CD4-positive, alpha-beta T cell (primary cell): ENCODE data around the gene TLR4. TPM values are rescaled to one million over a fixed set of nuclear protein-coding genes. Genes with fewer than 3 reads are reported as not detected.
A peak's percentile ranks its signal among the peaks of the same experiment; 100 is the strongest.

Experiments used
- ATAC-seq: fragments of 200-7000 bp; cut with Tn5 transposase; one replicate; pipeline ENCODE4 v1.10.0; 2022; ENCODE audit warnings: mild to moderate bottlenecking; ENCODE audit not compliant: poor library complexity
- CTCF ChIA-PET: fragments of 350-600 bp; sonication (Branson Sonifier 250); formaldehyde crosslinking; loops from one replicate; lab custom pipeline; 2021; ENCODE audit warnings: antibody characterized with exemption, inconsistent platforms; lab: Charles Lee
- POLR2A ChIA-PET: fragments of 350-600 bp; sonication (Branson Sonifier 250); formaldehyde crosslinking; loops from one replicate; lab custom pipeline; 2021; ENCODE audit warnings: antibody characterized with exemption, inconsistent platforms; lab: Charles Lee
- DNase-seq, 14 experiments: peaks; one replicate each; pipeline ENCODE4 v3.0.0-alpha.2; 2013 to 2020; ENCODE audit warnings: mixed read lengths in 2 of 14
- H3K27ac ChIP-seq, 2 donors: one replicate each; pipeline versions ENCODE4 v1.5.1 to v1.7.0; 2013; ENCODE audit warnings: low read length in 2 of 2, low read depth in 1 of 2, mild to moderate bottlenecking in 1 of 2
- H3K27me3 ChIP-seq, 2 experiments: 1 replicate in 1 of 2; 2 replicates in 1 of 2; pipeline versions ENCODE4 v1.6.1 to v1.7.0; 2013; ENCODE audit warnings: low read length in 2 of 2, control low read depth in 1 of 2, mild to moderate bottlenecking in 1 of 2, moderate library complexity in 1 of 2; ENCODE audit not compliant: insufficient read depth in 2 of 2, control insufficient read depth in 1 of 2
- H3K36me3 ChIP-seq: one replicate; pipeline ENCODE4 v1.6.1; 2013; ENCODE audit warnings: low read length, control low read depth; ENCODE audit not compliant: insufficient read depth
- H3K4me1 ChIP-seq: one replicate; pipeline ENCODE4 v1.6.1; 2013; ENCODE audit warnings: low read length, control low read depth; ENCODE audit not compliant: insufficient read depth
- H3K4me3 ChIP-seq: one replicate; pipeline ENCODE4 v1.5.1; 2013; ENCODE audit warnings: mild to moderate bottlenecking, low read length, moderate library complexity
- H3K9me3 ChIP-seq, 2 experiments: 1 replicate in 1 of 2; 2 replicates in 1 of 2; pipeline versions ENCODE4 v1.6.1 to v1.7.0; 2013; ENCODE audit warnings: low read length in 2 of 2, mild to moderate bottlenecking in 2 of 2, control low read depth in 1 of 2, moderate library complexity in 1 of 2; ENCODE audit not compliant: control insufficient read depth in 1 of 2, insufficient read depth in 1 of 2
- H3K27ac Mint-ChIP-seq: one replicate; pipeline ENCODE4 v1.8.0; 2020; ENCODE audit warnings: mixed read lengths
- H3K27me3 Mint-ChIP-seq: one replicate; pipeline ENCODE4 v1.8.0; 2021; ENCODE audit warnings: mixed read lengths
- H3K36me3 Mint-ChIP-seq: one replicate; pipeline ENCODE4 v1.8.0; 2021; ENCODE audit warnings: low read depth, mixed read lengths
- H3K4me1 Mint-ChIP-seq: one replicate; pipeline ENCODE4 v1.8.0; 2021; ENCODE audit warnings: low read depth, mixed read lengths
- H3K4me3 Mint-ChIP-seq: one replicate; pipeline ENCODE4 v1.8.0; 2020; ENCODE audit warnings: mild to moderate bottlenecking, mixed read lengths
- H3K9me3 Mint-ChIP-seq: one replicate; pipeline ENCODE4 v1.8.0; 2020; ENCODE audit warnings: mixed read lengths
- intact Hi-C, 2 experiments: fragments of 100-400 bp; cut with DNase I in 1 of 2; cut with micrococcal nuclease in 1 of 2; formaldehyde crosslinking; loops; one replicate each; pipeline versions ENCODE4 v1.15.1 to v1.9.0; 2023 to 2025; cut with DNase I, micrococcal nuclease
- total RNA-seq, 174 experiments: library from RNA in 2 of 174; stranded (reverse) in 2 of 174; gene quantifications; one replicate each; pipeline ENCODE4 v1.2.3 and lab custom pipeline; 2021 to 2026
- TF ChIP-seq, protein P1 (sequence below): fragments of 200-600 bp; IDR thresholded peaks from one replicate; pipeline ENCODE4 v1.8.0; 2022; ENCODE audit warnings: antibody characterized with exemption, mild to moderate bottlenecking

The TLR4 gene
- total RNA-seq, 2 experiments from 2014 or later: 0.34 to 0.44 TPM

DNA sequence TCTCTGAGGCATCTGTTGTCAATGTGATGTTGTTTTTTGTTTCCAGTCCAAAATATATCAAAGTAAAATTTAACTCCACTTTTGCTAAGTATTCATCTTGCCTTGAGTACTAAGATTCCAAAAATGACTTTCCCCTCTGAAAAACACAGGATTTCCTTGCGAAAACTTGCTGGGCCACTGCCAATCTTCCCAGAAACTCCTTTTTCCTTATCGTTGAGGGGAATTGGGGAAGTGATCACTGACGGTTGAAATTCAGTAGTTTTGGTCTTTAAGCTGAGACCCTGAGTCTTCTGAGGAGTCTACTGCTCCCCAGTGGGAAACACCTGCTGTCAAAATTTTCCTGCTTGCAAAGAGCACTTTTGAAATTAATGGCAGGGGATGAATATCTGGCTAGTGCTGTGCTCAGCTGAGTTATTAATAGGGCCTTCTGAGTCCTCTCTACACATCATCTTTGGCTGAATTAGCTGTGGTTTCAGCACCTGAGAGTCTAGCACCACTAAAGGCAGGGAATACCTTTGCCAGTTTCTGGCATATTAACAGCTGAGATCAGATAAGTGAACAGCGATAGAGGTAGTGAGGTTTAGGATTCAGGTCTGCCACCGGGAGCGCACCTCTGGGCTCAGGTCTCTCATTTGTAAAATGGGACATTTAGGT lies 18.0 kb downstream of the TLR4 start:
- H3K4me1 Mint-ChIP-seq: no peaks in the 10 kb centered on the region
- no peak for DNase-seq
- ChIA-PET POLR2A (no interaction called here), CTCF (no interaction called here)
- no peaks in the 10 kb centered on the region for H3K9me3 Mint-ChIP-seq
- H3K4me1 ChIP-seq: no peaks in the 10 kb centered on the region
- H3K27ac Mint-ChIP-seq: no peak overlapping the region
- H3K4me3 ChIP-seq: no peak overlapping the region
- no peaks in the 10 kb centered on the region for H3K27me3 ChIP-seq
- no peak overlapping the region for H3K27ac ChIP-seq
- TF ChIP-seq, protein P1, sequence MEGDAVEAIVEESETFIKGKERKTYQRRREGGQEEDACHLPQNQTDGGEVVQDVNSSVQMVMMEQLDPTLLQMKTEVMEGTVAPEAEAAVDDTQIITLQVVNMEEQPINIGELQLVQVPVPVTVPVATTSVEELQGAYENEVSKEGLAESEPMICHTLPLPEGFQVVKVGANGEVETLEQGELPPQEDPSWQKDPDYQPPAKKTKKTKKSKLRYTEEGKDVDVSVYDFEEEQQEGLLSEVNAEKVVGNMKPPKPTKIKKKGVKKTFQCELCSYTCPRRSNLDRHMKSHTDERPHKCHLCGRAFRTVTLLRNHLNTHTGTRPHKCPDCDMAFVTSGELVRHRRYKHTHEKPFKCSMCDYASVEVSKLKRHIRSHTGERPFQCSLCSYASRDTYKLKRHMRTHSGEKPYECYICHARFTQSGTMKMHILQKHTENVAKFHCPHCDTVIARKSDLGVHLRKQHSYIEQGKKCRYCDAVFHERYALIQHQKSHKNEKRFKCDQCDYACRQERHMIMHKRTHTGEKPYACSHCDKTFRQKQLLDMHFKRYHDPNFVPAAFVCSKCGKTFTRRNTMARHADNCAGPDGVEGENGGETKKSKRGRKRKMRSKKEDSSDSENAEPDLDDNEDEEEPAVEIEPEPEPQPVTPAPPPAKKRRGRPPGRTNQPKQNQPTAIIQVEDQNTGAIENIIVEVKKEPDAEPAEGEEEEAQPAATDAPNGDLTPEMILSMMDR: no peak
- no peak overlapping the region for H3K4me3 Mint-ChIP-seq
- no peaks in the 10 kb centered on the region for H3K27me3 Mint-ChIP-seq
- ATAC-seq: no peak
- H3K36me3 Mint-ChIP-seq: no peaks in the 10 kb centered on the region
- intact Hi-C loops: no loop called here
- H3K36me3 ChIP-seq: no peaks in the 10 kb centered on the region
- no peaks in the 10 kb centered on the region for H3K9me3 ChIP-seq

DNA sequence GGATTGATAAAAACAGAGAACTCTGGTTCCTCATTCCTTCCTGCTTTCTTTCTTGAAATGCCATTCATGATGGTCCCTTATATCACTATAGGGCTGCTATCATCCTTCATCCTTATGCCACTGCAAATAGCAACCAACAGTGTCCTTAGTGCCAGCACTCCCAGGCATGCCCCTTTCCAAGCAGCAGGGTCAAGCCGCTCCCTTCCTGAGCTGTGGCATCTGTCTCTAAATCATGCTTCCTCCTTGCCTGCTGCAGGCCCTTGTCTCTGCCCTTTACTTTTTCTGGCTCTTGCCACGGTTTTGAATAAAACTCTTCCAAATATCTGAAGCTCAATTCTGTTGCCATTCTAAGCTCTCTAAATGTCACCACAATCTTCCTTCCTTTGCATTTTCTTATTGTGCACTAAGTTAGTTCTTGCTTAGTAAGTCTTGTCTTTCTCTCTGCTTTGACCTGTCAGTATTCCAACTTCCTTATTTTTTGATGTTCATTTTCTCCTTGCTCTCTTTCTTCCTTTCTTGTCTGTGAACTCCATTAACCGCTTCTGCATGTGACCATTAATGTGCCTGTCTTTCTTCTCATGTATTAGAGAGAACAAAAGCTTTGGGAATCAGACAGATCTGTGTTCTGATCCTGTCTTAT lies 19.9 kb downstream of the TLR4 start:
- ATAC-seq (no peak), DNase-seq (no peak)
- Histone ChIP-seq H3K4me1 (no peaks in the 10 kb centered on the region), H3K9me3 (no peaks in the 10 kb centered on the region), H3K4me3 (no peak overlapping the region), H3K36me3 (no peaks in the 10 kb centered on the region), H3K27ac (no peak overlapping the region), H3K27me3 (no peaks in the 10 kb centered on the region)
- Mint-ChIP-seq H3K4me1 (no peaks in the 10 kb centered on the region), H3K9me3 (no peaks in the 10 kb centered on the region), H3K4me3 (no peak overlapping the region), H3K36me3 (no peaks in the 10 kb centered on the region), H3K27me3 (no peaks in the 10 kb centered on the region), H3K27ac (no peak overlapping the region)
- CTCF ChIA-PET: no interaction called here
- POLR2A ChIA-PET: no interaction called here
- intact Hi-C loops: no loop called here
- TF ChIP-seq, protein P1: no peak

DNA sequence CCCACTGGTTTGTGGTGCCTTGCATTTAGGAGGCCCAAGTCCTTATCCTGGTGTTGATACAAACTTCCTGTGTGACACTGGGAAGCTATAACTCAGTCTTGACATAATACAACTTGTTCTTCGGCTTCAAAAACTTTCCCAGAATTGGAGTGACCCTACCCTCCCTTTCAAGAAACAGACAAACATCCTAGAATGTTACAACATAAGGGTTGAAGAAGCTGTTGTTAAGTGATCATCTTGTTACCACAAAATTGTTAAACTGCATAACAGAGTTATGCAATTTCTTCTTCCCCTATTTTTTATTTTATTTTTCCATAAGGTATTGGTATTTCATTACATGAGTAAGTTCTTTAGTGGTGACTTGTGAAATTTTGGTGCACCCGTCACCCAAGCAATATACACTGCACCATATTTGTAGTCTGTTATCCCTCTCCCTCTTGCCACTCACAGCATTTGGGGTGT lies 21.3 kb downstream of the TLR4 start:
- H3K27me3 ChIP-seq: no peaks in the 10 kb centered on the region
- no peaks in the 10 kb centered on the region for H3K9me3 Mint-ChIP-seq
- peak in 2 of 14 experiments; percentile 12 to 23 for DNase-seq
- TF ChIP-seq, protein P1: no peak
- no peaks in the 10 kb centered on the region for H3K27me3 Mint-ChIP-seq
- no peaks in the 10 kb centered on the region for H3K4me1 Mint-ChIP-seq
- ChIA-PET CTCF (no interaction called here), POLR2A (no interaction called here)
- H3K4me1 ChIP-seq: no peaks in the 10 kb centered on the region
- no peak overlapping the region for H3K4me3 Mint-ChIP-seq
- H3K4me3 ChIP-seq: no peak overlapping the region
- no peaks in the 10 kb centered on the region for H3K36me3 ChIP-seq
- no peak overlapping the region for H3K27ac Mint-ChIP-seq
- intact Hi-C loops: no loop called here
- H3K27ac ChIP-seq: no peak overlapping the region
- no peaks in the 10 kb centered on the region for H3K36me3 Mint-ChIP-seq
- no peaks in the 10 kb centered on the region for H3K9me3 ChIP-seq
- ATAC-seq: no peak
